ENCODE measurements around the gene PILRA. TPM values are rescaled to one million over a fixed set of nuclear protein-coding genes. Genes with fewer than 3 reads are reported as not detected.
A peak's percentile ranks its signal among the peaks of the same experiment; 100 is the strongest.

The PILRA gene
- total and polyA plus RNA-seq, 2 of the 13 experiments (the other 11 are each of a cell fraction or from before 2014, with no cell fraction given) = 0.13 to 1.3 TPM

DNA sequence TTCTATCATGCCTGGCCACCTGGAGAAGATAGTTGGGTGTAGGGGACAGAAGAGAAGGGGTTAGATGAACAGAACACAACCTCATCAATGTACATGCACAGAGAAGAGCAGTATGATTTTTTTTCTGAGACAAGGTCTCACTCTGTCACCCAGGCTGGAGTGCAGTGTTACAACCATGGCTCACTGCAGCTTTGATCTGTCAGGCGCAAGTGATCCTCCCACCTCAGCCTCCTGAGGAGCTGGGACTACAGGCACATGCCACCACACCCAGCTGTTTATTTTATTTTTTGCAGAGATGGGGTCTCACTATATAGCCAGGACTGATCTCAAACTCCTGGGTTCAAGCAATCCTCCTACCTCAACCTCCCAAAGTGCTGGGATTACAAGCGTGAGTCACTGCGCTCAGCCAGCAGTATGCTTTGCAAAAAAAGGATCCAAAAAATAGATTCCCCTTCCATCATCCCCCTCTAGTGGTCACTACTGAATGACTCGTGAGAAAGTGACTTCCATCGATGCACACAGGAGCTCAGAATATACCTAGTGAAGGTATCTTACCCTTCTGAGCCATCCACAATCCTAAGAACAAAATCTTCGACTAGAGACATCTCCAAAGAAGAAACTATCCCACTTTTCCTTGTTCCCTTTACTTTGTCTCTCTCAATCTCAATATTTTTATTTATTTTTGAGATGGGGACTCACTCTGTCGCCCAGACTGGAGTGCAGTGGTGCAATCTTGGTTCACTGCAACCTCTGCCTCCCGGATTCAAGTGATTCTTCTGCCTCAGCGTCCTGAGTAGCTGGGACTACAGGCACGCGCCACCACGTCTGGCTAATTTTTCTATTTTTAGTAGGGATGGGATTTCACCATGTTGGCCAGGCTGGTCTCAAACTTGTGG is 34.2 kb downstream of the PILRA start:
- ATAC-seq = peak; percentile 87
- Histone ChIP-seq H3K4me3 (replicated peaks in 1 of 3; ENCODE audit: insufficient read depth in 1 of 3, low read depth in 2 of 3, low read length in 3 of 3) (no peak overlapping the region), H3K9ac (ENCODE audit: insufficient read depth, low read depth, low read length) (no peak overlapping the region), H3K27me3 (ENCODE audit: control insufficient read depth in 1 of 2, insufficient read depth in 2 of 2, low read length in 2 of 2) (peaks cover 0 to 12% of the 10 kb centered on the region in 2 experiments; a peak in 4 of 5 replicates), H3K9me3 (ENCODE audit: low read length) (no peaks in the 10 kb centered on the region), H3K27ac (ENCODE audit: extremely low read length, insufficient read depth, low read length) (no peak overlapping the region), H3K36me3 (replicated peaks in 1 of 2; ENCODE audit: control insufficient read depth in 1 of 2, insufficient read depth in 2 of 2, low read length in 2 of 2) (no peaks in the 10 kb centered on the region), H3K4me2 (ENCODE audit: low read depth, low read length) (no peak overlapping the region), H3K4me1 (ENCODE audit: insufficient read depth, low read length) (no peaks in the 10 kb centered on the region), H3K79me2 (ENCODE audit: insufficient read depth, low read length) (no peaks in the 10 kb centered on the region), H2AFZ (ENCODE audit: low read length) (no peak overlapping the region), H4K20me1 (ENCODE audit: insufficient read depth, low read length) (no peaks in the 10 kb centered on the region)
- peak; percentile 44 for DNase-seq (ENCODE audit: low spot score)
- TF ChIP-seq, protein P1, sequence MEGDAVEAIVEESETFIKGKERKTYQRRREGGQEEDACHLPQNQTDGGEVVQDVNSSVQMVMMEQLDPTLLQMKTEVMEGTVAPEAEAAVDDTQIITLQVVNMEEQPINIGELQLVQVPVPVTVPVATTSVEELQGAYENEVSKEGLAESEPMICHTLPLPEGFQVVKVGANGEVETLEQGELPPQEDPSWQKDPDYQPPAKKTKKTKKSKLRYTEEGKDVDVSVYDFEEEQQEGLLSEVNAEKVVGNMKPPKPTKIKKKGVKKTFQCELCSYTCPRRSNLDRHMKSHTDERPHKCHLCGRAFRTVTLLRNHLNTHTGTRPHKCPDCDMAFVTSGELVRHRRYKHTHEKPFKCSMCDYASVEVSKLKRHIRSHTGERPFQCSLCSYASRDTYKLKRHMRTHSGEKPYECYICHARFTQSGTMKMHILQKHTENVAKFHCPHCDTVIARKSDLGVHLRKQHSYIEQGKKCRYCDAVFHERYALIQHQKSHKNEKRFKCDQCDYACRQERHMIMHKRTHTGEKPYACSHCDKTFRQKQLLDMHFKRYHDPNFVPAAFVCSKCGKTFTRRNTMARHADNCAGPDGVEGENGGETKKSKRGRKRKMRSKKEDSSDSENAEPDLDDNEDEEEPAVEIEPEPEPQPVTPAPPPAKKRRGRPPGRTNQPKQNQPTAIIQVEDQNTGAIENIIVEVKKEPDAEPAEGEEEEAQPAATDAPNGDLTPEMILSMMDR (CRISPR knock-in tag; IDR thresholded peaks at IDR 0.05) = peak; percentile 75
- TF ChIP-seq, protein P2, sequence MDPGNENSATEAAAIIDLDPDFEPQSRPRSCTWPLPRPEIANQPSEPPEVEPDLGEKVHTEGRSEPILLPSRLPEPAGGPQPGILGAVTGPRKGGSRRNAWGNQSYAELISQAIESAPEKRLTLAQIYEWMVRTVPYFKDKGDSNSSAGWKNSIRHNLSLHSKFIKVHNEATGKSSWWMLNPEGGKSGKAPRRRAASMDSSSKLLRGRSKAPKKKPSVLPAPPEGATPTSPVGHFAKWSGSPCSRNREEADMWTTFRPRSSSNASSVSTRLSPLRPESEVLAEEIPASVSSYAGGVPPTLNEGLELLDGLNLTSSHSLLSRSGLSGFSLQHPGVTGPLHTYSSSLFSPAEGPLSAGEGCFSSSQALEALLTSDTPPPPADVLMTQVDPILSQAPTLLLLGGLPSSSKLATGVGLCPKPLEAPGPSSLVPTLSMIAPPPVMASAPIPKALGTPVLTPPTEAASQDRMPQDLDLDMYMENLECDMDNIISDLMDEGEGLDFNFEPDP (CRISPR knock-in tag; conservative IDR thresholded peaks at IDR 0.05) = 0 out of 2 replicates have a peak, but pooled peaks have one; percentile 49
- peak; percentile 47; the same call in 1 of the 2 replicates for TF ChIP-seq FOSL2 (CRISPR knock-in tag; IDR thresholded peaks at IDR 0.05)
- no peak for TF ChIP-seq ZNF264 (CRISPR knock-in tag; IDR thresholded peaks at IDR 0.05)
- no peak for TF ChIP-seq NFKBIZ (CRISPR knock-in tag; IDR thresholded peaks at IDR 0.05)
- peak; percentile 70 for TF ChIP-seq STAG1 (CRISPR knock-in tag; IDR thresholded peaks at IDR 0.05)
- peak; percentile 47; the same call in 1 of the 2 replicates for TF ChIP-seq SMC3 (IDR thresholded peaks at IDR 0.05; ENCODE audit: low read length)
- 40% methylated on average over 12 of the region's 12 CpGs for WGBS (ENCODE audit: low lambda C conversion rate)
- intact Hi-C loops (cut with micrococcal nuclease; ENCODE audit: unreplicated experiment) (no loop called here), in situ Hi-C loops (cut with HindIII; ENCODE audit: extremely low pct_ligation_motif_present, low pct_unique_long_range_greater_than_20kb) (no loop called here)
- POLR2A ChIA-PET = interaction anchor here (1.0 to 1.3 kb wide), 2 partner anchors 21 to 25 kb away, joined by 3 to 8 read pairs; partner anchors contain the start of genes MEPCE and ZCWPW1
- CTCF ChIA-PET (ENCODE audit: low intra/inter-chr PET ratio, low total read pairs) = interaction anchor here (1.2 to 1.3 kb wide), 2 partner anchors 34 to 43 kb away, joined by 3 read pairs; no protein-coding TSS in a partner anchor
- BruUV-seq (replicated peaks) = no TSS peak
- FAIRE-seq = peak; percentile 57

Data from HepG2 (cell line).